HG03097 (cell line): ENCODE results near the gene PI4KB.

Source experiments
- ATAC-seq: cut with Tn5 transposase; IDR thresholded peaks from one replicate; pipeline ENCODE4 v1.9.1; 2021; ENCODE audit not compliant: unreplicated experiment, low FRiP score

PI4KB gene

DNA sequence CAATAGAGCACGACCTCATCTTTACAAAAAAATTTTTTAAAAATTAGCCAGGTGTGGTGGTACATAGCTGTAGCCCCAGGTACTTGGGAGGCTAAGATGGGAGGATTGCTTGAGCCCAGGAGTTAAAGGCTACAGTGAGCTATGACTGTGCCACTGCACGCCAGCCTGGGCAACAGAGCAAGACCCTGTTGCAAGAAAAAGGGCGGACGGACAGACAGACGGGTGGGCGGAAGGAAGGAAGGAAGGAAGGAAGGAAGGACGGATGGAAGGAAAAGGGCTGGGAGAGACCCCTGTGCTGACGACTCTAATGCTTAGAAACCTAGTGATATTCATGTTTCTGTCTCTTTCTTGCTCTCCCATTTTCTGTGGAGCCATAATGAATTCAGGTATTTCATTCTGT, 14.4 kb downstream of the PI4KB start:
- ATAC-seq, result no peak

DNA sequence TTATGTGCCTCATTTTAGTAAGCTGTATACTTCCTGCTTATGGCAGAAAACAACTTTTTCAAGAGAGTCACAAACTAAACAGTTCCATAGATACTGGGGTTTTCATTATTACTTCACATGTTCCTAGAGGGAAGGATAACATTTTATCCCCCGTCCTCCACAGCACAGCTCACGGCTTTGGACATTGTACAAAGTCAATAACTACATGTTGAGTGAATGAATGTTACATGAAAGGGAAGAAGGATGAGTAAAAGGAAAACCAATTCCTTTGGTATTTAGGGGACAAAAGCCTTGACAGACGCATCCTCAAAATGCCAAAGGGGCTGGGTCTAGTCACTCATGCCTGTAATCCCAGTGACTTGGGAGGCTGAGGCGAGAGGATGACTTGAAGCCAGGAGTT, 14.8 kb downstream of the PI4KB start:
- no peak for ATAC-seq

DNA sequence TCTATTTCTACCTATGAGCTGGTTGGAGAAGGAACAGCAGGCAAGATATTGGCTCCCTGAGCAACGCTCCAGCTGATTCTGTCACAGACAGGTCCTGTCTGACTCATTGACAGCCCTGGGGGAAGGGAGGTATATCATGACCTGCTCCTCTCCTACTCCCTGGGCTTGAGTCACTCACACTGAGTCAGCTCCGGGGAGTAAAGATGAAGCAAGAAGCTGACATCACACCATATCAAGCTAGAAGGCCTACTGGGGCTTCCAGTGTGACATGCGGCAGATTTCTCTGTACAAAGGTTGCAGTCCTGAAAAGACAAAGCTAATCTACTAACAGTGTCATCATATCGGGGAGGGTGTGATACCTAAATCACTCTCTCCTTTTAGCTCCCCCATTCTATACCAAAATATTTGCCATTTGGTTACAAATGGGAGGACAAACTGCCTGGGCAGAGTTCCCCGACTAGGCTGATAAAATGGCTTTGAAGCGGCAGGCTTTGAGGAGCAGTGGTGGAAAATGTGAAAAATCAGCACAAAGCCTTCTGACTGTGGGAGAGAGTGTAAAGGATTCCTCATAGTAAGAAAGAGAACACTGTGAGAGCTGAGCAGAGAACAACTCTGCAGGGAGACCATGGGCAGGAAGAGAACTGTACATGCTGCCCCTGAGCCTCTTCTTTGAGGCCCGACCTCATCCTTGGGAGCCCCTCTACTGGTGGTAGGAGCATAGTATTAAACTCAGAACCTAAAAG, 15.5 kb downstream of the PI4KB start:
- no peak for ATAC-seq

GRCh38 chr1:151311011-151311410, 16.2 kb downstream of the PI4KB start:
- ATAC-seq, result no peak

DNA sequence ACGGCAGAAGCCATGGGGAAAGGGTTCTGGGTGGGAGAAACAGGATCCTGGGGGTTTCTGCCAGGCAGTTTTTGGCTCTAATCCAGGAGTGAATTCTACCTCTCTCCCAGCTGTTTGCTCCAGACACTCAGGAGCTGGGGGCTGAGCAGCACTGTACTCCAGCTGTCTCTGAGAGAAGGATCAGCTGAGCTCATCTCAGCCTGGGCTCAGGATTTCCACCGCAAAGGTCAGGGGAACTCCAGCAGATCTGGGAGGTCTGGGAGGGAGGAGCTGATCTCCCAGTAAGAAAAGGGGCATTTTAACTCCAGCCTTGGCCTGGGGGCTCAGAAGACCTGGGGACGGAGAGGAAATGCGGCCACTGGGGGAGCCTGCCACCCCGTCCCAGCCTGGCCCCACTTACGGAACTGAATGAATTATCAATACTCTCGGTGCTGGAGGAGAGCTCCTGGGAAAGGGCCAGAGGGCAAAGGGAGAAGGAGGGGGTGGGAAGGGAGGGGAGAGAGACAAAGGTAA, 17.3 kb downstream of the PI4KB start:
- ATAC-seq, result no peak

GRCh38 chr1:151294742-151295462, 32.3 kb downstream of the PI4KB start:
- no peak for ATAC-seq

DNA sequence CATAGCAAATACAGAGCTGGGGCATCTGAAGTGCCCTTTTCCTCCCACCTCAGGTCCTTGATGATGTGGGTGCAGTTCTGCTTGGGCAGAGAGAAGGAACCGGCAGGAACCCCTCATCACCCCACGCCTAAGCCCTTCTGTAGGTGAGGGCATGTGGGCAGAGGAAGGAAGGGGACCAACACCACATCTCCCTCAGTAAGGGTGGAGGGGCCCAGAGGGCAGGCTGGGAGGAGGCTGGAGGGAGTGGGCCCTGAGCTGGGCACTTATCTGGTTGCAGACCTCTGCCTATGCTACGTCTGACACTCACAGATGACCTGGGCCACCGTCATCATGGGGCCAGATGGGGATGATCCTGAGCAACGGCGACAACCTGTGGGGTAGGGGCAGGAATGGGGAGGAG, 34.1 kb downstream of the PI4KB start:
- ATAC-seq, result no peak

- ATAC-seq, result no peak
Observed at GRCh38 chr1:151292207-151293030, 34.8 kb downstream of the PI4KB start.

GRCh38 chr1:151290709-151291303, 36.4 kb downstream of the PI4KB start:
- no peak for ATAC-seq

GRCh38 chr1:151289991-151290708, 37.1 kb downstream of the PI4KB start:
- ATAC-seq, result no peak

DNA sequence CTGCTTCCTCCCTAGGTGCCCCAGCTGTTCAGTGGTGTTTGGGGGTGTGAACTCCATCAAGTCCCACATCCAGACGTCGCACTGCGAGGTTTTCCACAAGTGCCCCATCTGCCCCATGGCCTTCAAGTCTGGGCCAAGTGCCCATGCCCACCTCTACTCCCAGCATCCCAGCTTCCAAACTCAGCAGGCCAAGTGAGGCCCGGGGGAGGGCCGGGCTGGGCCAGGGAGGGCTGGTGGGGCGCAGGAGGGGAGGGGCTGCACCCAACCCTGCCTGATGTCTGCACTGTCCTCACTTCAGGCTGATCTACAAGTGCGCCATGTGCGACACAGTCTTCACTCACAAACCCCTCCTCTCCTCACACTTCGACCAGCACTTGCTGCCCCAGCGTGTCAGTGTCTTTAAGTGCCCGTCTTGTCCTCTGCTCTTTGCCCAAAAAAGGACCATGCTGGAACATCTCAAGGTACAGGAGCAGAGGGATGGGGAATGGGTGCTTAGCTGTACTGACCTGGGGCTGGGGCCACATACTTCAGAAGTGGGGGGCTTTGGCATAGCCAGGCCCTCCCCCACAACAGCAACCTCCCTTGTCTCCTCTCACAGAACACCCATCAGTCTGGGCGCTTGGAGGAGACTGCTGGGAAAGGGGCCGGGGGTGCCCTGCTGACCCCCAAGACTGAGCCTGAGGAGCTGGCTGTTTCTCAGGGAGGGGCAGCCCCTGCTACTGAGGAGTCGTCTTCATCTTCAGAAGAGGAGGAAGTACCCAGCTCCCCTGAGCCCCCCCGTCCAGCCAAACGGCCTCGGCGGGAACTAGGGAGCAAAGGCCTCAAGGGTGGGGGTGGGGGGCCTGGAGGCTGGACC, 37.9 kb downstream of the PI4KB start:
- no peak for ATAC-seq

DNA sequence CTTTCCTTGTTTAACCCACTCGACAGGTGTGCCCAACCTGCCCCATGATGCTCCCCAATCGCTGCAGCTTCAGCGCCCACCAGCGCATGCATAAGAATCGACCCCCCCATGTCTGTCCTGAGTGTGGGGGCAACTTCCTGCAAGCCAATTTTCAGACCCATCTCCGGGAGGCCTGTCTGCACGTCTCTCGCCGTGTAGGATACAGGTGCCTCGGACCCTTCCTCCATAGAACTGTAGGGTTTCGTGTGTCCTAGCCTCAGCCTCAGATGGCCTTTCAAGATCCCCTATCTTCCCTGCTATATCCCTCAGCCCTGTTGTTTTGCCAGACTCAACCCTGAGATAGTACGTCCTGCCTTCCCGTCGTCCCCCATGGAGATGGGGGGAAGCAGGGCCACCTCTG, 38.7 kb downstream of the PI4KB start:
- ATAC-seq, result no peak

- ATAC-seq, result no peak
Observed at GRCh38 chr1:151287767-151288500, 39.3 kb downstream of the PI4KB start.

DNA sequence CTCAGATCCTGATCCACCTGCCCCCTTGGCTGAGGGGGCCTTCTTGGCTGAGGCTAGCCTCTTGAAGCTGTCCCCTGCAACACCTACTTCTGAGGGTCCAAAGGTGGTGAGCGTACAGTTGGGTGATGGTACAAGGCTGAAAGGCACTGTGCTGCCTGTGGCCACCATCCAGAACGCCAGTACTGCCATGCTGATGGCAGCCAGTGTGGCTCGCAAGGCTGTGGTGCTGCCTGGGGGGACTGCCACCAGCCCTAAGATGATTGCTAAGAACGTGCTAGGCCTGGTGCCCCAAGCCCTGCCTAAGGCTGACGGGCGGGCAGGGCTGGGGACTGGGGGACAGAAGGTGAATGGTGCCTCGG, 39.9 kb downstream of the PI4KB start:
- ATAC-seq, result no peak

DNA sequence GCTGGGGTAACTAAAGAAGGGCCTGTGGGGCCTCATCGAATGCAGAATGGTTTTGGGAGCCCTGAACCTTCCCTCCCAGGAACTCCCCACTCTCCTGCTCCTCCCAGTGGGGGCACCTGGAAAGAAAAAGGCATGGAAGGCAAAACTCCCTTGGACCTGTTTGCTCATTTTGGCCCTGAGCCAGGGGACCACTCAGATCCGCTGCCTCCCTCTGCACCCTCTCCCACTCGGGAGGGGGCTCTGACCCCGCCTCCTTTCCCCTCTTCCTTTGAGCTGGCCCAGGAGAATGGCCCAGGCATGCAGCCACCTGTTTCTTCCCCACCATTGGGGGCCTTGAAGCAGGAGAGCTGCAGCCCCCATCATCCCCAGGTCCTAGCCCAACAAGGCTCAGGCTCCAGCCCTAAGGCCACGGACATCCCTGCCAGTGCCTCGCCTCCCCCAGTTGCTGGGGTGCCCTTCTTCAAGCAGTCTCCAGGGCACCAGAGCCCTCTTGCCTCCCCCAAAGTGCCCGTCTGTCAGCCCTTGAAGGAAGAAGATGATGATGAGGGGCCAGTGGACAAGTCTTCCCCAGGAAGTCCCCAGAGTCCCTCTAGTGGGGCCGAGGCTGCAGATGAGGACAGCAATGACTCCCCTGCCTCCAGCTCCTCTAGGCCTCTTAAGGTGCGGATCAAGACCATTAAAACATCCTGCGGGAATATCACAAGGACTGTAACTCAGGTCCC, 40.4 kb downstream of the PI4KB start:
- no peak for ATAC-seq

DNA sequence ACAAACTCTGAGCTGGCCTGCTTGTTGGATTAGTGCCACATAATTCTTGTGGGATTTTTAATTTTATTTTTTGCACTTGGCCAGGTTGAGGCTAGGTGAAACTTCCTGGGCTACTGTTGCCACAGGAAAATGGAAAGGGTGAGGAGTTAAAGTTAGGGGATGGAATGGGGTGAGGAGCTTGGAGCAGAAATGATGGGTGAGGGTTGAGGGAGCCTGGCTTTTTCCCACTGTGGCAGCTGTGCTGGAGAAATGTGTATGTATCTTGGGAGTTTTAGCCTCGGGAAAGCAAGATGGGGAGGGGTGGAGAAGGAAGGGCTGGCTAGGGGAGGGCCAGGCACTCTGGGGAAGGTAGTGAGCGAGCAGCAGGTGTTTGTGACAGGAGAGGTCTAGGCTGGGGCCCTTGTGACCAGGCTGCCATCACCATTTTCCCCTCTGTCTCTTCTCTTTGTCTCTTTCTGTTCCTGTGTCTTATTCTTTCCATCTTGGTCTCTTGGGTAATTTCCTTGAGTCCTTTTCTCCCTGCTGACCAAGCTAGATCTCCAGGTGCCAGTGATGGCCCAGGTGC, 43.1 kb downstream of the PI4KB start:
- ATAC-seq, result no peak

GRCh38 chr1:151282883-151283725, 44.1 kb downstream of the PI4KB start:
- ATAC-seq, result no peak
